HL-60/S4 (cell line): ENCODE data around the gene AHR.

ENCODE experiments used
- in situ Hi-C: fragments of 300-500 bp; cut with MboI; formaldehyde crosslinking; loops from 2 replicates; pipeline ENCODE4 v1.14.3; 2022; ENCODE audit warnings: low sequenced_read_pairs

Gene AHR

GRCh38 chr7:17302575-17303142, 4.2 kb downstream of the AHR start:
- in situ Hi-C loops = no loop called here

- in situ Hi-C loops = no loop called here
Measured at GRCh38 chr7:17304926-17305325, 6.5 kb downstream of the AHR start.

GRCh38 chr7:17305387-17306171, 7.1 kb downstream of the AHR start:
- in situ Hi-C loops = no loop called here

- in situ Hi-C loops = no loop called here
Measured at GRCh38 chr7:17307000-17307399, 8.5 kb downstream of the AHR start.

- in situ Hi-C loops = no loop called here
Measured at GRCh38 chr7:17307558-17307957, 9.1 kb downstream of the AHR start.

- in situ Hi-C loops = no loop called here
Measured at GRCh38 chr7:17307969-17308648, 9.7 kb downstream of the AHR start.

DNA sequence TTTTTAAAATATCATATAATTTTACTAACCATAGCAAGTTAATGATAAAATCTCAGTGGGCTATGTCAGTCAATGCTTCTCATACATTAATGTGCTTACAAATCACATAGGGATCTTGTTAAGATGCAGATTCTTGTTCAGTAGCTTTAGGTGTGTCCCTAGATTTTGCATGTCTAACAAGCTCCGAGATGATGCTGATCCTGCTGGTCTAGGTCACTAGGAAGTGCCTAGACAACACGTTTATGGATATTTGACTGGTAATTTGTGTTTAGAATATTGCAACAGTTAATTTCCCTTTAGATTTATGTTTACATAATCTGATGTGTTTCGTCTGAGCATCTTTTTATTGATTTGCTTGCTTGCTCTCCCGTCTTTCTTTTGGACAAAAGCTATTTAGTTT, 12.7 kb downstream of the AHR start:
- in situ Hi-C loops = no loop called here

DNA sequence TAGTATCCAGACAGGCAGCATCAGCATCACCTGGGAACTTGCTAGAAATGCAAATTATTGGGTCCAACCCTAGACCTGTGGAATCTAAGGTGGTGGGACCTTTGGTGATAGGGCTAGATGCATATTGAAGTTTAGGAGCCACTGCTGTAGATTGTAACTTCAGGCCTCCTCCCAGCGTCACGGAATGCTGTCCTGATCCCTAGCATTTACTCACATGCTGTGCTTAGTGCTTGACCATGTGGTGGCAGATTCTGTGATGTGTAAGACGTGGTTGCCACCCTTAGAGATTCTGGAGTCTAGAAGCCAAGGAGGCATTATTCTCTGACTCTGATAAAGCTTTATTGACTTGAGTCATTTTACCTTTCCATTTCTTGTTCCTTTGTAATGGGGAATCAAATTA, 13.5 kb downstream of the AHR start:
- in situ Hi-C loops = no loop called here

- in situ Hi-C loops = no loop called here
Measured at GRCh38 chr7:17312641-17313040, 14.2 kb downstream of the AHR start.

DNA sequence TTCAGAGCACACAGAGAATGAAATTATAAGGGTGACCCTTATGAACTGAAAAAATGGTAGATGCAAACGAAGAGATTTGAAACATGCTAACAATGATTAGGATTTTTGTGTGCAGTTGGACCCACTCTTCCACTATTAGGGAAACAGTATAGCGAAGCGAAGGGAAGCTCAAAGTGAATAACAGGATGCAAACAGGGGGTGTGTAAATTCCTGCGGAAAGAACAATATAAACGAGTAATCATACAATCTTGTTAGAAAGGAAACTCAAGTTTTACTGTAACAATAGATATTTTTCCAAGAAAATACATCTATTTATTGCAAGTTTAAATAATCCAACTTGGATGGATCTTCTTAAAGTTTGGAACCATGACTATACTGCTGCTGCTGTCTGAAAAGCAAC, 14.7 kb downstream of the AHR start:
- in situ Hi-C loops = no loop called here

DNA sequence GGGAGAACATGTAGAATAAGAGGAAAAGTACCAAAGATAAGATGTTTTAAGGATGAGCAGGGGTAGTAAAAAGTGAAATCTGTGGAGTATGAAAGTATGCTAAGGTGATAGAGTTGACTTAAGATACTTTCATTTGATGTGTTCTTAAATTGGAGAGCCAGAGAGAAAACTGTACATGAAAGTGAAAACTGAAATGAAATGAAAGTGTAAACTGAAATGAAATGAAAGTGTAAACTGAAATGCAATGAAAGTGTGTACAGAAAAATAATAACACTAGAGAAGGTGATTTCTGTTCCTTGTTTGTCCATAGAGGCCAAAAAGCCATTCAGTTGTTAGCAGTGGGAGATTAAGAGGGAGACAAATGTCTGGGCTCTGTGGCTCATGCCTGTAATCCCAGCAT, 17.5 kb downstream of the AHR start:
- in situ Hi-C loops = no loop called here

GRCh38 chr7:17318146-17318545, 19.7 kb downstream of the AHR start:
- in situ Hi-C loops = no loop called here

- in situ Hi-C loops = no loop called here
Measured at GRCh38 chr7:17319164-17320101, 21.0 kb downstream of the AHR start.

DNA sequence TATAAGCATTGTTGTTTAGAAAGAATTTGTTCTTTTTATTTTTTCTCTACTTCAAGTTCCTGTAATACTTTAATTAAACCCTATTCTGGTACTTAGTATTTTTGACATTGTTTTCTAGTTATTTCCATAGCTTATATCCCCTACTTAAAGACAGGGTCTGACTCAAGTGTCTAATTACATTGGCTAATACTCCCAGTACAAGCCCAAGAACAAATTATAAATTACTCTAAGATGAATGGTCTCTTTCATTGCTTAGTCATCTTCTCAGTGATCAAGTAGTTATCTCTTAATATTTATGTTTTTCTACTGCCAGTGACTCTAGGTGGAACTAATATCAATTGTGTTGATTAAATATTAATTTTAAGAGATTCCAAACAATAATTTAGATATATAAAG, 21.6 kb downstream of the AHR start:
- in situ Hi-C loops = no loop called here

DNA sequence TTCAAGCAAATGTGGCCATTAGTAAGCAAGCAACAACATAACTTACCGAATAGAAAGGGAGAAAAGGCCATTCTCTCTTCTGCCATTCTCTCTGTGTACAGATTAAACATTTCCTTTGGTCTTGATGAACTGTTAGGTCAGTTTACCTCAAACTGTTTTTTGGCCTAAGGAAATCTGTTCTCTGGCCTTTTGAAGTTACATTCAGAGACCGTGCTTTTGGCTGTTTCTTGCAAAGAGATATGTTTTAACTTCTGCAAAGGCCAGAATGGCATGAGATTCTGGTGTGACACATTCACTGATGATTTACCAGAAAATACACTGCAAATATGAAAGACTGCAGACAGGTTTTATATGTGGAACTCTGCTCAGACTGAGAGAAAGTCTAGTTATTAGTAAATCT, 22.2 kb downstream of the AHR start:
- in situ Hi-C loops = no loop called here

DNA sequence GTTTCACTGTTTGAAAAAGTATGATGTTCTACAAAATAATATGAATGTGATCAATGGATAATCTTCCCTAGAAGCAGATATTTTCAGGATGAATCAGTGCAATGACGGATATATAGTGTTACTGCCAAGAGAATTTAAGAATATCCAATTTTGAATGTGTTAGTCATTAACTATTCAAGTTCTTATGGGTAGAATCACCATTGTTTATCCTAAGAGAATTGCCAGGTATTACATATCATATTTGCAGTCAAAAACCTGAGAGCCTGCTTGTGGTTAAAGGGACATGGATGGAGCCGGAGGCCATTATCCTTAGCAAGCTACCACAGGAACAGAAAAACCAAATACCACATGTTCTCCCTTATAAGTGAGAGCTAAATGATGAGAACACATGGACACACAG, 26.9 kb downstream of the AHR start:
- in situ Hi-C loops = no loop called here

DNA sequence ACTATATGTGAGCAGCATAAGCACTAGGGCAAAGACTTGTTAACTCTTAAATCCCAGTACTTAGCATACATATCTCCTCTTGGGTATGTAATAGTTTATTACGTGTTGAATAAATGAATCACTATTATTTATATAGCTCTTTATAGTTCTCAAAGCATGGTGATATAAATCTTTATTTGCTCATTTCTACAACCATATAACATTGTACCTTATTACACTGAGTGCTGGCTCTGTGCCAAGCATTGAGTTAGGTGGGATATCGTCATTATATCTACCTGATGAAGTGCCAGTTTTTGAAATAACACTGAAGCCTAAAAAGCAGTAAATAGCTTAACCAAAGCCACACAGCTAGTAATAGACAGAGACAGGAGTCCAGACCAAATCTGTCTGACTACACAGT, 27.9 kb downstream of the AHR start:
- in situ Hi-C loops = no loop called here

GRCh38 chr7:17328641-17329040, 30.2 kb downstream of the AHR start:
- in situ Hi-C loops = no loop called here

- in situ Hi-C loops = no loop called here
Measured at GRCh38 chr7:17329440-17329839, 31.0 kb downstream of the AHR start.

DNA sequence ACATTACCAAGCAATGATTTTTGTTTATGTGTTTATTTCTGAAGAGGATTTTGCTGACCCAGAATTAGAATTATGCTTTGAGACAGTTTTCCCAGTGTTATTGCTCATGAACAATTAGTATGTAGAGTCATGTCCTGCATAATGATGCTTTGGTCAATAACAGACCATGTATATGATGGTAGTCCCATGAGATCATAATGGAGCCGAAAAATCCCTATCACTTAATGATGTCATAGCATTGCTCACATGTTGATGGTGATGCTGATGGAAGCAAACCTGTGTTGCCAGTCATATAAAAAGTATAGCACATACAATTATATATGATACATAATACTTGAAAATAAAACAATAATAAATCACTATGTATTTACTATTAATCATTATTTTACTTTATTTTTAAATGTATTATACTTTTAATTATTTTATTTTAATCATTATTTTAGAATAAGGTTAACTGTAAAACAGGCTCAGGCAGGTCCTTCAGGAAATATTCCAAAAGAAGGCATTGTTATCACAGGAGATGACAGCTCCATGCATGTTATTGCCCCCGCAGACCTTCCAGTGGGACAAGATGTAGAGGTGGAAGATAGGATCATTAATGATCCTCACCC, 33.5 kb downstream of the AHR start:
- in situ Hi-C loops = no loop called here

DNA sequence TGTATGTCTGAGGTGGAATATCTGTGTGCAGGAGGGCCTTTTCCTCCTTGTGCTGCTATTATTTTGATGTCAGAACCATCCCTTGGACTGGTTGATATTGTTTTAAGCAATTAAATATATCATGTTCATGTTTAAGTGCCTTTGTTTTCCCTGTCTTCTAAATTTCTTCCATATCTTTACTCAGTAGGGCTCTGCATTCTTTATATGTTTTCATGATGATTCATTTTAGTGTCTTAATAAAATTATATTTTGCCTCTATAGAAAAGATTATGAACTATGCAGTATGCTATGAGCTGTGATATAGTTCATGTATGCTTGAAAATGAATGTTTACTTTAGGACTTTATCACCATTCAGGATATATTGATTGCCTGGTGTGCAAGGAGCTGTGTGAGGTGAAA, 34.8 kb downstream of the AHR start:
- in situ Hi-C loops = no loop called here
